Ascending aorta (tissue), 2 donors: Measurements from ENCODE around the gene ARID4B. TPM values are rescaled to one million over a fixed set of nuclear protein-coding genes. Genes with fewer than 3 reads are reported as not detected.
A peak's percentile ranks its signal among the peaks of the same experiment; 100 is the strongest.
"Not testable (repeated sequence)": the region's sequence is repeated elsewhere in the genome, so short reads cannot be mapped to it uniquely, and the experiment has no call there.

Source experiments
- DNase-seq, 2 donors: peaks; one replicate each; pipeline ENCODE4 v3.0.0-alpha.2; 2019; ENCODE audit warnings: low spot score in 2 of 2
- H3K27ac ChIP-seq, 2 donors: fragments of 200-600 bp; sonication (generic); one replicate each; pipeline ENCODE4 v1.5.1; 2016 to 2017; ENCODE audit warnings: mild to moderate bottlenecking in 1 of 2
- H3K27me3 ChIP-seq: fragments of 200-600 bp; sonication (generic); one replicate; pipeline ENCODE4 v1.5.1; 2017
- H3K36me3 ChIP-seq, 2 donors: fragments of 200-600 bp; sonication (generic); one replicate each; pipeline ENCODE4 v1.5.1; 2016
- H3K4me1 ChIP-seq, 2 donors: fragments of 200-600 bp; sonication (generic); one replicate each; pipeline ENCODE4 v1.5.1; 2016 to 2017; ENCODE audit warnings: mild to moderate bottlenecking in 1 of 2
- H3K4me3 ChIP-seq, 2 donors: fragments of 200-600 bp; sonication (generic); one replicate each; pipeline ENCODE4 v1.5.1; 2016 to 2017; ENCODE audit warnings: mild to moderate bottlenecking in 1 of 2
- H3K9me3 ChIP-seq, 2 donors: fragments of 200-600 bp; sonication (generic); one replicate each; pipeline ENCODE4 v1.5.1; 2016
- CTCF ChIP-seq, 3 experiments: fragments of 200-600 bp in 2 of 3; fragments of 450-650 bp in 1 of 3; sonication (generic) in 2 of 3; IDR thresholded peaks; one replicate each; pipeline ENCODE4 v1.5.1; 2016 to 2019; ENCODE audit warnings: antibody characterized with exemption in 3 of 3, mild to moderate bottlenecking in 1 of 3, moderate library complexity in 1 of 3
- intact Hi-C: fragments of 100-400 bp; cut with DNase I; formaldehyde crosslinking; loops from one replicate; pipeline ENCODE4 v1.15.1; 2023
- total RNA-seq: library from RNA; depleted of rRNA; stranded (reverse); fragments of >200 nt; gene quantifications from one replicate; pipeline ENCODE4 v1.1.0, GENCODE V29; 2016

Gene ARID4B
- total RNA-seq, 1 donor from 2014 or later = 22.5 TPM

GRCh38 chr1:235206533-235207208 lies 121.3 kb downstream of the ARID4B start:
- no peaks in the 10 kb centered on the region for H3K9me3 ChIP-seq
- H3K4me3 ChIP-seq = no peak overlapping the region
- intact Hi-C loops = no loop called here
- no peaks in the 10 kb centered on the region for H3K27me3 ChIP-seq
- H3K27ac ChIP-seq = no peak overlapping the region
- TF ChIP-seq CTCF (IDR thresholded peaks at IDR 0.05) = no peak
- peaks cover 13 to 21% of the 10 kb centered on the region in 2 donors for H3K36me3 ChIP-seq
- no peaks in the 10 kb centered on the region for H3K4me1 ChIP-seq
- DNase-seq = no peak

- intact Hi-C loops = no loop called here
- H3K27ac ChIP-seq = no peak overlapping the region
- H3K9me3 ChIP-seq = no peaks in the 10 kb centered on the region
- no peak for TF ChIP-seq CTCF (IDR thresholded peaks at IDR 0.05)
- no peak for DNase-seq
- H3K27me3 ChIP-seq = no peaks in the 10 kb centered on the region
- peaks cover 13 to 23% of the 10 kb centered on the region in 2 donors for H3K36me3 ChIP-seq
- no peak overlapping the region for H3K4me3 ChIP-seq
- H3K4me1 ChIP-seq = no peaks in the 10 kb centered on the region
Observed at GRCh38 chr1:235205687-235206086, 122.3 kb downstream of the ARID4B start.

GRCh38 chr1:235203428-235203827 lies 124.6 kb downstream of the ARID4B start:
- Histone ChIP-seq H3K27me3 (no peaks in the 10 kb centered on the region), H3K36me3 (peaks cover 3 to 9% of the 10 kb centered on the region in 2 donors), H3K27ac (no peak overlapping the region), H3K4me3 (no peak overlapping the region), H3K9me3 (no peaks in the 10 kb centered on the region), H3K4me1 (no peaks in the 10 kb centered on the region)
- TF ChIP-seq CTCF (IDR thresholded peaks at IDR 0.05) = no peak
- no peak for DNase-seq
- intact Hi-C loops = no loop called here

- intact Hi-C loops, H3K9me3 ChIP-seq, H3K27ac ChIP-seq, H3K27me3 ChIP-seq, H3K36me3 ChIP-seq, DNase-seq, H3K4me3 ChIP-seq, H3K4me1 ChIP-seq: not testable (repeated sequence)
Observed at GRCh38 chr1:235202447-235202846, 125.5 kb downstream of the ARID4B start.

- Histone ChIP-seq H3K36me3 (peaks cover 12 to 17% of the 10 kb centered on the region in 2 donors), H3K27ac (peak overlapping the region; percentile 3 to 32), H3K27me3 (no peaks in the 10 kb centered on the region), H3K4me1 (no peaks in the 10 kb centered on the region), H3K4me3 (no peak overlapping the region), H3K9me3 (no peaks in the 10 kb centered on the region)
- TF ChIP-seq CTCF (IDR thresholded peaks at IDR 0.05) = peak in 1 of 3 experiments; percentile 34
- DNase-seq = no peak
- intact Hi-C loops = no loop called here
Observed at GRCh38 chr1:235199441-235199840, 128.5 kb downstream of the ARID4B start.

- Histone ChIP-seq H3K4me3 (no peak overlapping the region), H3K27me3 (no peaks in the 10 kb centered on the region), H3K4me1 (peaks cover 0 to 11% of the 10 kb centered on the region in 2 donors), H3K27ac (peak overlapping the region; percentile 58), H3K36me3 (peaks cover 20 to 26% of the 10 kb centered on the region in 2 donors), H3K9me3 (no peaks in the 10 kb centered on the region)
- no peak for TF ChIP-seq CTCF (IDR thresholded peaks at IDR 0.05)
- intact Hi-C loops = no loop called here
- DNase-seq = no peak
Observed at GRCh38 chr1:235190431-235190830, 137.5 kb downstream of the ARID4B start.
